ENCODE measurements around the gene SERPINB10.

The SERPINB10 gene

DNA sequence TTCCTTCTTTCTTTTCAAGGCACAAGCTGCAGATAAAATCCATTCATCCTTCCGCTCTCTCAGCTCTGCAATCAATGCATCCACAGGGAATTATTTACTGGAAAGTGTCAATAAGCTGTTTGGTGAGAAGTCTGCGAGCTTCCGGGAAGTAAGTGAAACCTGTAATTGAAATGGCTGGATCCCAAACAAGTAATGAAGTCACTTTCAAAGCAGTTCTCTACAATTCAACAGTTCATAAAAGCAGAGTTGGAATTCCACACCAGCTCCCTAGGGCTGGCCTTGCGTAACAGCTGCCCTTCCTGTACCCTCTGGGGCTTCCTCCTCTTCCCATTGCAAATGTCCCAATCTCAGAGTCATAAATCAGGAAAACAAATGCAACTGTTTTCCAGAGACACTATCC, 10.7 kb upstream of the SERPINB10 start:
- Histone ChIP-seq H3K4me1 (no peaks in the 10 kb centered on the region), H3K36me3 (no peaks in the 10 kb centered on the region), H3K4me3 (ENCODE audit: low read depth, low read length) (no peak overlapping the region), H3K27me3 (no peaks in the 10 kb centered on the region), H3K9me3 (no peaks in the 10 kb centered on the region)
- no peak for DNase-seq
- TF ChIP-seq, protein P1, sequence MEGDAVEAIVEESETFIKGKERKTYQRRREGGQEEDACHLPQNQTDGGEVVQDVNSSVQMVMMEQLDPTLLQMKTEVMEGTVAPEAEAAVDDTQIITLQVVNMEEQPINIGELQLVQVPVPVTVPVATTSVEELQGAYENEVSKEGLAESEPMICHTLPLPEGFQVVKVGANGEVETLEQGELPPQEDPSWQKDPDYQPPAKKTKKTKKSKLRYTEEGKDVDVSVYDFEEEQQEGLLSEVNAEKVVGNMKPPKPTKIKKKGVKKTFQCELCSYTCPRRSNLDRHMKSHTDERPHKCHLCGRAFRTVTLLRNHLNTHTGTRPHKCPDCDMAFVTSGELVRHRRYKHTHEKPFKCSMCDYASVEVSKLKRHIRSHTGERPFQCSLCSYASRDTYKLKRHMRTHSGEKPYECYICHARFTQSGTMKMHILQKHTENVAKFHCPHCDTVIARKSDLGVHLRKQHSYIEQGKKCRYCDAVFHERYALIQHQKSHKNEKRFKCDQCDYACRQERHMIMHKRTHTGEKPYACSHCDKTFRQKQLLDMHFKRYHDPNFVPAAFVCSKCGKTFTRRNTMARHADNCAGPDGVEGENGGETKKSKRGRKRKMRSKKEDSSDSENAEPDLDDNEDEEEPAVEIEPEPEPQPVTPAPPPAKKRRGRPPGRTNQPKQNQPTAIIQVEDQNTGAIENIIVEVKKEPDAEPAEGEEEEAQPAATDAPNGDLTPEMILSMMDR (IDR thresholded peaks at IDR 0.05; ENCODE audit: low read depth, low read length) = no peak

DNA sequence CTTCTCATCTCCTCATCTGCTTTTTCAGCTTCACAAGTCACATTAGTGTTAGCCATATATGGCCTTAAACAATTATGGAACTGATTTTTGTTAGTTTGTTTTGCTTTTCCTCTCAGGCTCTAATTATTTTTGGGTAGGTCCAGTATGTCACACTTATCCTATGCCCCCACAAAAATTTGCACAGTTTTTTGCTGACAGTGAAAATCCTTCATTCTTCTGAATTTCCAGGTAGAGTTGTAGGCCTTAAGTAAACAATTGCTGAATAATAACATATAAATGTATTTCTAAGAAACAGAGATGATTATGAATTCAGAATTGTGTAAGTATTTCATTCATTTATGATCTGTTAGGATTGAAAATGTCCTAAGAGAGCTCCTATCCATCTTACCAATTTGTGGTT, 8.6 kb upstream of the SERPINB10 start:
- no peaks in the 10 kb centered on the region for H3K4me1 ChIP-seq
- H3K4me3 ChIP-seq (ENCODE audit: low read depth, low read length) = no peak overlapping the region
- no peaks in the 10 kb centered on the region for H3K27me3 ChIP-seq
- TF ChIP-seq, protein P1 (IDR thresholded peaks at IDR 0.05; ENCODE audit: low read depth, low read length) = no peak
- no peaks in the 10 kb centered on the region for H3K9me3 ChIP-seq
- DNase-seq = no peak
- no peaks in the 10 kb centered on the region for H3K36me3 ChIP-seq

DNA sequence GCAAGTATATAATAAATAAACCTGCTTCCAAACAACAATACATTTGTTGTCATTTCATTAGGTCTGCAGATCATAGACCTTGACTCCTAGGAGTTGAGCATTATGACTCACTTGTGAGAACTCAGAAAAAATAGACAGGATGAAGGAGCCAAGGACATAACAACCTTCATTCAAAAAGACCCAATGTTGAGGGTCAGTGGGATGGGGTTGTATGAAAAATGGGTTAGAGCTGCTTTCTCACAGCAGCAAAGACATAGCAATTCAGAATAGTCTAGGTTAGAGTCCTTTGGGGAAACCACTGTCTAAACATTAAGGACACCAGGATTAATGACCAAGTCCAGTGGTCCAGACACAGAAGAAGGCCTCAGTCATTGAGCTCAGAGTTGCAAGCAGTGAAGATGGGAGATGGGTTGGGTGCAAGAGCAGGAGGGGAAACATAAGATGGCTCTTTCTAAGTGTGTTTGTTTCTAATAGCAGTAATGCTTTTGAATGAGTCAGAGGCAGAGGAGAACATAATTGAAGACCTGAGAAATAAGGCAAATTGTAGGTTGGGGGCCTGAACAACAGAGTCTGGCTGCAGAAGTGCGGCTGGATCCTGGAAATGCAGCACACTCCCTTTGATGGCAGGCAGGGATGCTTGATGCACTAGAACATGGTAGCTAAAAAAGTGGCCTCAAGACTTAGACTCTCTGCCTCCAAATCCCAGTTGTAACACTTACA, 3.7 kb upstream of the SERPINB10 start:
- no peak for DNase-seq
- no peaks in the 10 kb centered on the region for H3K4me1 ChIP-seq
- H3K36me3 ChIP-seq = no peaks in the 10 kb centered on the region
- no peaks in the 10 kb centered on the region for H3K27me3 ChIP-seq
- TF ChIP-seq, protein P1 (IDR thresholded peaks at IDR 0.05; ENCODE audit: low read depth, low read length) = no peak
- no peak overlapping the region for H3K4me3 ChIP-seq (ENCODE audit: low read depth, low read length)
- no peaks in the 10 kb centered on the region for H3K9me3 ChIP-seq

DNA sequence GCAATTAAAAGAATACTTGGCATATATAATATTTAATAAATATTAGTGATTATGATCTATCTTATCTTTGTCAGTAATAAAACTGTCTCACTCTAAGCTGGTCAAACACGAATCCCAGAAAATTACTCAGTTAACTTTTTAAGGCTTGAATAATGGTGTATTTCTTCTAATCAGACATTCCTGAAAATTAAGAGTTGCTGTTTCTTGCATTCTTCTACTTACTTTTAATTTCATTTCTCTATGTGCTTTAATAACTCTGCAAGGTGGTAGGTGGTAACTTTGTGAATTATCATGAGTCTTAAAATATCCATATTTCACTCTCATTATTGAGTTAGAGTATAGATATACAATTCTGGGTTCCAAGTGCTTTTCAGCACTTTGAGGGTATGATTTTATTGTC, 3.1 kb upstream of the SERPINB10 start:
- DNase-seq = no peak
- no peaks in the 10 kb centered on the region for H3K9me3 ChIP-seq
- TF ChIP-seq, protein P1 (IDR thresholded peaks at IDR 0.05; ENCODE audit: low read depth, low read length) = no peak
- no peaks in the 10 kb centered on the region for H3K36me3 ChIP-seq
- H3K27me3 ChIP-seq = no peaks in the 10 kb centered on the region
- no peaks in the 10 kb centered on the region for H3K4me1 ChIP-seq
- H3K4me3 ChIP-seq (ENCODE audit: low read depth, low read length) = no peak overlapping the region

DNA sequence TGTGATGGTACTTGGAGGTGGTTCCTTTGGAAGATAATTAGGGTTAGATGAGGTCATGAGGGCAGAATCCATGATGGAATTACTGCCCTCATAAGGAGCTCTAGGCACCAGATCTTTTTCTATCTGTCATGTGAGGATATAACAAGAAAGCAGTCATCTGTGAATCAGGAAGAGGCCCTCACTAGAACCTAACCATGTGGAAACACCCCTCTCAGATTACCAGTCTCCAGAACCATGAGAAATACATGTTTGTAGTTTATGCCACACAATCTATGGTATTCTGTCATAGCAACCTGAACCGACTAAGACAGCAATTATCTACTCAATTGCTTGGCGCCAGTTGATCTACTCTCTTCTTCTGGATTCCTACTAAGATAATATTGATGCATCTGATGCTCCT, 2.4 kb upstream of the SERPINB10 start:
- H3K4me1 ChIP-seq = no peaks in the 10 kb centered on the region
- H3K9me3 ChIP-seq = no peaks in the 10 kb centered on the region
- H3K27me3 ChIP-seq = no peaks in the 10 kb centered on the region
- no peak for DNase-seq
- H3K36me3 ChIP-seq = no peaks in the 10 kb centered on the region
- no peak overlapping the region for H3K4me3 ChIP-seq (ENCODE audit: low read depth, low read length)
- TF ChIP-seq, protein P1 (IDR thresholded peaks at IDR 0.05; ENCODE audit: low read depth, low read length) = no peak

DNA sequence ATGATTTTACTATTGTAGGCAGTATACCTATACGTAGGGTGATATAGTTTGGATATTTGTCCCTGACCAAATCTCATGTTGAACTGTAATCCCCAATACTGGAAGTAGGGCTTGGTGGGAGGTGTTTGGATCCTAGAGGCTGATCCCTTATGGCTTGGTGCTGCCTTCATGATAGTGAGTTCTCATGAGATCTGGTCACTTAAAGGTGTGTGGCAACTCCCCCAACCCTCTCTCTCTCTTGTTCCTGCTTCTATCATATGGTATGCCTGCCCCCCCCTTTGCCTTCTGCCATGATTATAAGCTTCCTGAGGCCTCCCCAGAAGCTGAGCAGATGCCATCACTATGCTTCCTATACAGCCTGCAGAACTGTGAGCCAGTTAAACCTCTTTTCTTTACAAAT, 1.7 kb upstream of the SERPINB10 start:
- no peaks in the 10 kb centered on the region for H3K9me3 ChIP-seq
- TF ChIP-seq, protein P1 (IDR thresholded peaks at IDR 0.05; ENCODE audit: low read depth, low read length) = no peak
- DNase-seq = no peak
- no peaks in the 10 kb centered on the region for H3K4me1 ChIP-seq
- H3K4me3 ChIP-seq (ENCODE audit: low read depth, low read length) = no peak overlapping the region
- H3K27me3 ChIP-seq = no peaks in the 10 kb centered on the region
- no peaks in the 10 kb centered on the region for H3K36me3 ChIP-seq

Measured in BE2C (cell line).